ENCODE measurements around the gene GNPTG.

Gene GNPTG

GRCh38 chr16:1351582-1352362, at the start of gene GNPTG, which contains the start of gene TSR3:
Gene GNPTG (plus strand): TSS chr16:1351931. CDS start chr16:1351966, 35 bp downstream.
Gene TSR3 (minus strand): TSS chr16:1351878. CDS start chr16:1351804, 74 bp downstream.
- DNase-seq (ENCODE audit: insufficient read length, low spot score): peak; percentile 97

GRCh38 chr16:1305823-1306222, 45.9 kb upstream of the GNPTG start:
- FAIRE-seq: no peak
- no peak for DNase-seq (ENCODE audit: insufficient read length, low spot score)
- TF ChIP-seq POLR2A (IDR thresholded peaks at IDR 0.05; ENCODE audit: low read depth, low read length): no peak

More at GRCh38 chr16:1351582-1352362, at the start of gene GNPTG, which contains the start of gene TSR3:
- TF ChIP-seq POLR2A (IDR thresholded peaks at IDR 0.05; ENCODE audit: low read depth, low read length): peak; percentile 72
- FAIRE-seq: no peak

- DNase-seq (ENCODE audit: insufficient read length, low spot score) (no peak), FAIRE-seq (no peak)
- no peak for TF ChIP-seq POLR2A (IDR thresholded peaks at IDR 0.05; ENCODE audit: low read depth, low read length)
Observed at GRCh38 chr16:1306334-1306733, 45.4 kb upstream of the GNPTG start.

- TF ChIP-seq POLR2A (IDR thresholded peaks at IDR 0.05; ENCODE audit: low read depth, low read length): 0 out of 2 replicates have a peak, but pooled peaks have one; percentile 35
- no peak for DNase-seq (ENCODE audit: insufficient read length, low spot score)
- no peak for FAIRE-seq
Observed at GRCh38 chr16:1308036-1308976, 43.4 kb upstream of the GNPTG start.

- FAIRE-seq: peak; percentile 30
- peak; percentile 41 for TF ChIP-seq POLR2A (IDR thresholded peaks at IDR 0.05; ENCODE audit: low read depth, low read length)
Observed at GRCh38 chr16:1308977-1309885, 42.5 kb upstream of the GNPTG start, which contains the start of gene UBE2I. Gene UBE2I (plus strand): TSS chr16:1309636. CDS start chr16:1314031, 4,395 bp downstream.

GRCh38 chr16:1309888-1310831, 41.6 kb upstream of the GNPTG start:
- no peak for DNase-seq (ENCODE audit: insufficient read length, low spot score)
- no peak for FAIRE-seq
- TF ChIP-seq POLR2A (IDR thresholded peaks at IDR 0.05; ENCODE audit: low read depth, low read length): no peak

More at GRCh38 chr16:1308977-1309885, 42.5 kb upstream of the GNPTG start, which contains the start of gene UBE2I:
- peak; percentile 90 for DNase-seq (ENCODE audit: insufficient read length, low spot score)

GRCh38 chr16:1310832-1311200, 40.9 kb upstream of the GNPTG start:
- FAIRE-seq (no peak), DNase-seq (ENCODE audit: insufficient read length, low spot score) (no peak)
- no peak for TF ChIP-seq POLR2A (IDR thresholded peaks at IDR 0.05; ENCODE audit: low read depth, low read length)

GRCh38 chr16:1311212-1311737, 40.5 kb upstream of the GNPTG start:
- TF ChIP-seq POLR2A (IDR thresholded peaks at IDR 0.05; ENCODE audit: low read depth, low read length): no peak
- no peak for FAIRE-seq

GRCh38 chr16:1311738-1312466, 39.8 kb upstream of the GNPTG start:
- TF ChIP-seq POLR2A (IDR thresholded peaks at IDR 0.05; ENCODE audit: low read depth, low read length): no peak
- DNase-seq (ENCODE audit: insufficient read length, low spot score) (no peak), FAIRE-seq (no peak)

More at GRCh38 chr16:1311212-1311737, 40.5 kb upstream of the GNPTG start:
- no peak for DNase-seq (ENCODE audit: insufficient read length, low spot score)

- DNase-seq (ENCODE audit: insufficient read length, low spot score) (no peak), FAIRE-seq (no peak)
- TF ChIP-seq POLR2A (IDR thresholded peaks at IDR 0.05; ENCODE audit: low read depth, low read length): no peak
Observed at GRCh38 chr16:1312467-1312816, 39.3 kb upstream of the GNPTG start.

GRCh38 chr16:1312903-1313302, 38.8 kb upstream of the GNPTG start:
- DNase-seq (ENCODE audit: insufficient read length, low spot score) (no peak), FAIRE-seq (no peak)

More at GRCh38 chr16:1312903-1313302, 38.8 kb upstream of the GNPTG start:
- TF ChIP-seq POLR2A (IDR thresholded peaks at IDR 0.05; ENCODE audit: low read depth, low read length): no peak
